ENCODE results near the gene TTC23. TPM values are rescaled to one million over a fixed set of nuclear protein-coding genes. Genes with fewer than 3 reads are reported as not detected.

The TTC23 gene
- total RNA-seq (10 to 100 TPM; 12.9 to 18.2 (median 16.1) TPM), polyA plus RNA-seq (8.4 TPM)
- long read RNA-seq, donor 1, partial matches to known transcripts: 6 of 17 reads
- long read RNA-seq, donor 1, other reads (novel, unspliced or antisense): 11 of 17 reads
- long read RNA-seq, donor 2, partial matches to known transcripts: 2 of 11 reads
- long read RNA-seq, donor 2, other reads (novel, unspliced or antisense): 9 of 11 reads
- long read RNA-seq, donor 3, partial matches to known transcripts: 8 of 33 reads
- long read RNA-seq, donor 3, other reads (novel, unspliced or antisense): 24 of 33 reads
- long read RNA-seq, donor 4, partial matches to known transcripts: 3 of 10 reads
- long read RNA-seq, donor 4, other reads (novel, unspliced or antisense): 6 of 10 reads

GRCh38 chr15:99249270-99249841 is at the start of gene TTC23:
TTC23 (minus strand) TSS chr15:99249581; CDS start chr15:99228712, 20,869 bp downstream.
- Histone ChIP-seq H3K4me1 (ENCODE audit: control insufficient read depth, insufficient read depth, low read length) (peaks cover 3% of the 10 kb centered on the region), H3K27ac (ENCODE audit: low read length) (peak within 1 kb of the TSS; percentile 96)
- DNase-seq: no peak

GRCh38 chr15:99296386-99296785 is 47.0 kb upstream of the TTC23 start:
- WGBS: 87% methylated on average over 2 of the region's 2 CpGs

More at GRCh38 chr15:99249270-99249841, at the start of gene TTC23:
- peak within 1 kb of the TSS; percentile 100 for H3K4me3 ChIP-seq (ENCODE audit: low read length)
- peak; percentile 57 for ATAC-seq
- no peaks in the 10 kb centered on the region for H3K27me3 ChIP-seq (ENCODE audit: control insufficient read depth, insufficient read depth)
- H3K9me3 ChIP-seq (ENCODE audit: control insufficient read depth, low read length): no peaks in the 10 kb centered on the region
- WGBS: 1% methylated on average over 14 of the region's 14 CpGs
- intact Hi-C loops (cut with DNase I): no loop called here

GRCh38 chr15:99295840-99296239 is 46.5 kb upstream of the TTC23 start:
- ATAC-seq: no peak
- DNase-seq: no peak
- intact Hi-C loops (cut with DNase I): no loop called here
- no peaks in the 10 kb centered on the region for H3K27me3 ChIP-seq (ENCODE audit: control insufficient read depth, insufficient read depth)
- no peak overlapping the region for H3K4me3 ChIP-seq (ENCODE audit: low read length)
- H3K9me3 ChIP-seq (ENCODE audit: control insufficient read depth, low read length): no peaks in the 10 kb centered on the region
- no peak overlapping the region for H3K27ac ChIP-seq (ENCODE audit: low read length)
- H3K4me1 ChIP-seq (ENCODE audit: control insufficient read depth, insufficient read depth, low read length): no peaks in the 10 kb centered on the region

More at GRCh38 chr15:99296386-99296785, 47.0 kb upstream of the TTC23 start:
- Histone ChIP-seq H3K27me3 (ENCODE audit: control insufficient read depth, insufficient read depth) (no peaks in the 10 kb centered on the region), H3K4me1 (ENCODE audit: control insufficient read depth, insufficient read depth, low read length) (no peaks in the 10 kb centered on the region), H3K27ac (ENCODE audit: low read length) (no peak overlapping the region), H3K4me3 (ENCODE audit: low read length) (no peak overlapping the region), H3K9me3 (ENCODE audit: control insufficient read depth, low read length) (no peaks in the 10 kb centered on the region)
- DNase-seq (no peak), ATAC-seq (no peak)
- intact Hi-C loops (cut with DNase I): no loop called here

GRCh38 chr15:99291643-99292042 is 42.3 kb upstream of the TTC23 start:
- Histone ChIP-seq H3K4me1 (ENCODE audit: control insufficient read depth, insufficient read depth, low read length) (no peaks in the 10 kb centered on the region), H3K4me3 (ENCODE audit: low read length) (no peak overlapping the region), H3K27me3 (ENCODE audit: control insufficient read depth, insufficient read depth) (no peaks in the 10 kb centered on the region), H3K27ac (ENCODE audit: low read length) (no peak overlapping the region), H3K9me3 (ENCODE audit: control insufficient read depth, low read length) (no peaks in the 10 kb centered on the region)
- DNase-seq: no peak
- intact Hi-C loops (cut with DNase I): no loop called here
- ATAC-seq: no peak

GRCh38 chr15:99283717-99284116 is 34.3 kb upstream of the TTC23 start:
- no peak overlapping the region for H3K27ac ChIP-seq (ENCODE audit: low read length)
- ATAC-seq (no peak), DNase-seq (no peak)
- no peak overlapping the region for H3K4me3 ChIP-seq (ENCODE audit: low read length)
- intact Hi-C loops (cut with DNase I): loop anchor here in 3 of 4 donors (10.0 kb wide), 4 partner anchors 81 to 451 kb away; partner anchors contain the start of gene LYSMD4 (in 1 of the 3)
- no peaks in the 10 kb centered on the region for H3K9me3 ChIP-seq (ENCODE audit: control insufficient read depth, low read length)
- H3K4me1 ChIP-seq (ENCODE audit: control insufficient read depth, insufficient read depth, low read length): peaks cover 4% of the 10 kb centered on the region
- no peaks in the 10 kb centered on the region for H3K27me3 ChIP-seq (ENCODE audit: control insufficient read depth, insufficient read depth)

GRCh38 chr15:99282586-99282985 is 33.2 kb upstream of the TTC23 start:
- intact Hi-C loops (cut with DNase I): loop anchor here in 3 of 4 donors (10.0 kb wide), 4 partner anchors 82 to 452 kb away; partner anchors contain the start of gene LYSMD4 (in 1 of the 3)
- ATAC-seq (no peak), DNase-seq (no peak)
- no peaks in the 10 kb centered on the region for H3K9me3 ChIP-seq (ENCODE audit: control insufficient read depth, low read length)
- peaks cover 4% of the 10 kb centered on the region for H3K4me1 ChIP-seq (ENCODE audit: control insufficient read depth, insufficient read depth, low read length)
- no peak overlapping the region for H3K27ac ChIP-seq (ENCODE audit: low read length)
- 82% methylated on average over 5 of the region's 5 CpGs for WGBS
- no peaks in the 10 kb centered on the region for H3K27me3 ChIP-seq (ENCODE audit: control insufficient read depth, insufficient read depth)
- no peak overlapping the region for H3K4me3 ChIP-seq (ENCODE audit: low read length)

- intact Hi-C loops (cut with DNase I): loop anchor here in 3 of 4 donors (10.0 kb wide), 4 partner anchors 83 to 453 kb away; partner anchors contain the start of gene LYSMD4 (in 1 of the 3)
- no peak overlapping the region for H3K27ac ChIP-seq (ENCODE audit: low read length)
These were observed 32.7 kb upstream of the TTC23 start for GRCh38 chr15:99282121-99282520.

GRCh38 chr15:99279827-99280226 is 30.4 kb upstream of the TTC23 start:
- Histone ChIP-seq H3K27me3 (ENCODE audit: control insufficient read depth, insufficient read depth) (no peaks in the 10 kb centered on the region), H3K4me3 (ENCODE audit: low read length) (no peak overlapping the region), H3K9me3 (ENCODE audit: control insufficient read depth, low read length) (no peaks in the 10 kb centered on the region), H3K27ac (ENCODE audit: low read length) (no peak overlapping the region), H3K4me1 (ENCODE audit: control insufficient read depth, insufficient read depth, low read length) (peaks cover 4% of the 10 kb centered on the region)
- 97% methylated on average over 3 of the region's 3 CpGs for WGBS
- intact Hi-C loops (cut with DNase I): loop anchor here (10.0 kb wide), 7 partner anchors 85 to 625 kb away; partner anchors contain the start of gene LYSMD4 (in 1 of the 4)
- ATAC-seq (no peak), DNase-seq (no peak)

More at GRCh38 chr15:99282121-99282520, 32.7 kb upstream of the TTC23 start:
- DNase-seq (no peak), ATAC-seq (no peak)
- Histone ChIP-seq H3K27me3 (ENCODE audit: control insufficient read depth, insufficient read depth) (no peaks in the 10 kb centered on the region), H3K4me1 (ENCODE audit: control insufficient read depth, insufficient read depth, low read length) (peaks cover 4% of the 10 kb centered on the region), H3K4me3 (ENCODE audit: low read length) (no peak overlapping the region), H3K9me3 (ENCODE audit: control insufficient read depth, low read length) (no peaks in the 10 kb centered on the region)

- Histone ChIP-seq H3K27me3 (ENCODE audit: control insufficient read depth, insufficient read depth) (no peaks in the 10 kb centered on the region), H3K9me3 (ENCODE audit: control insufficient read depth, low read length) (no peaks in the 10 kb centered on the region), H3K4me1 (ENCODE audit: control insufficient read depth, insufficient read depth, low read length) (peaks cover 2% of the 10 kb centered on the region), H3K4me3 (ENCODE audit: low read length) (no peak overlapping the region), H3K27ac (ENCODE audit: low read length) (no peak overlapping the region)
- DNase-seq (no peak), ATAC-seq (no peak)
- 82% methylated on average over 3 of the region's 3 CpGs for WGBS
- intact Hi-C loops (cut with DNase I): loop anchor here in 3 of 4 donors (10.0 kb wide), 3 partner anchors 466 to 626 kb away; no protein-coding TSS in a partner anchor
These were observed 29.9 kb upstream of the TTC23 start for GRCh38 chr15:99279290-99279689.

GRCh38 chr15:99275525-99276128 is 26.2 kb upstream of the TTC23 start:
- DNase-seq (no peak), ATAC-seq (no peak)
- no peaks in the 10 kb centered on the region for H3K27me3 ChIP-seq (ENCODE audit: control insufficient read depth, insufficient read depth)
- H3K4me1 ChIP-seq (ENCODE audit: control insufficient read depth, insufficient read depth, low read length): no peaks in the 10 kb centered on the region
- intact Hi-C loops (cut with DNase I): loop anchor here in 3 of 4 donors (10.0 kb wide), 3 partner anchors 469 to 629 kb away; no protein-coding TSS in a partner anchor
- 94% methylated on average over 9 of the region's 9 CpGs for WGBS
- no peak overlapping the region for H3K27ac ChIP-seq (ENCODE audit: low read length)
- no peaks in the 10 kb centered on the region for H3K9me3 ChIP-seq (ENCODE audit: control insufficient read depth, low read length)
- no peak overlapping the region for H3K4me3 ChIP-seq (ENCODE audit: low read length)

GRCh38 chr15:99275061-99275460 is 25.7 kb upstream of the TTC23 start:
- ATAC-seq (no peak), DNase-seq (no peak)
- no peaks in the 10 kb centered on the region for H3K27me3 ChIP-seq (ENCODE audit: control insufficient read depth, insufficient read depth)
- no peaks in the 10 kb centered on the region for H3K9me3 ChIP-seq (ENCODE audit: control insufficient read depth, low read length)
- no peaks in the 10 kb centered on the region for H3K4me1 ChIP-seq (ENCODE audit: control insufficient read depth, insufficient read depth, low read length)
- intact Hi-C loops (cut with DNase I): loop anchor here in 3 of 4 donors (10.0 kb wide), 3 partner anchors 470 to 630 kb away; no protein-coding TSS in a partner anchor
- WGBS: 97% methylated on average over 2 of the region's 2 CpGs
- no peak overlapping the region for H3K4me3 ChIP-seq (ENCODE audit: low read length)
- H3K27ac ChIP-seq (ENCODE audit: low read length): no peak overlapping the region
